ENCODE results near the gene ESAM.

ESAM gene

GRCh38 chr11:124737638-124738305 is 24.3 kb downstream of the ESAM start:
- H3K27me3 ChIP-seq (ENCODE audit: insufficient read depth, low read depth, severe bottlenecking) = no peaks in the 10 kb centered on the region
- H3K36me3 ChIP-seq = no peaks in the 10 kb centered on the region
- H3K27ac ChIP-seq = no peak overlapping the region
- no peak overlapping the region for H3K4me3 ChIP-seq (ENCODE audit: low read depth, low read length)
- TF ChIP-seq CTCF (IDR thresholded peaks at IDR 0.05; ENCODE audit: low read depth, low read length) = no peak
- DNase-seq = no peak
- no peaks in the 10 kb centered on the region for H3K9me3 ChIP-seq (ENCODE audit: severe bottlenecking)

- H3K4me3 ChIP-seq (ENCODE audit: low read depth, low read length) = no peak overlapping the region
- no peak for TF ChIP-seq CTCF (IDR thresholded peaks at IDR 0.05; ENCODE audit: low read depth, low read length)
- H3K36me3 ChIP-seq = no peaks in the 10 kb centered on the region
- no peaks in the 10 kb centered on the region for H3K9me3 ChIP-seq (ENCODE audit: severe bottlenecking)
- peak; percentile 53 for DNase-seq
- H3K27me3 ChIP-seq (ENCODE audit: insufficient read depth, low read depth, severe bottlenecking) = no peaks in the 10 kb centered on the region
- no peak overlapping the region for H3K27ac ChIP-seq
These were observed 25.4 kb downstream of the ESAM start for GRCh38 chr11:124736736-124737135.

GRCh38 chr11:124732230-124732629 is 29.9 kb downstream of the ESAM start:
- Histone ChIP-seq H3K36me3 (no peaks in the 10 kb centered on the region), H3K27ac (no peak overlapping the region), H3K27me3 (ENCODE audit: insufficient read depth, low read depth, severe bottlenecking) (no peaks in the 10 kb centered on the region), H3K9me3 (ENCODE audit: severe bottlenecking) (no peaks in the 10 kb centered on the region), H3K4me3 (ENCODE audit: low read depth, low read length) (no peak overlapping the region)
- no peak for DNase-seq
- no peak for TF ChIP-seq CTCF (IDR thresholded peaks at IDR 0.05; ENCODE audit: low read depth, low read length)

- DNase-seq = no peak
- no peak overlapping the region for H3K4me3 ChIP-seq (ENCODE audit: low read depth, low read length)
- no peak for TF ChIP-seq CTCF (IDR thresholded peaks at IDR 0.05; ENCODE audit: low read depth, low read length)
- H3K36me3 ChIP-seq = no peaks in the 10 kb centered on the region
- no peaks in the 10 kb centered on the region for H3K9me3 ChIP-seq (ENCODE audit: severe bottlenecking)
- no peaks in the 10 kb centered on the region for H3K27me3 ChIP-seq (ENCODE audit: insufficient read depth, low read depth, severe bottlenecking)
- H3K27ac ChIP-seq = no peak overlapping the region
These were observed 32.5 kb downstream of the ESAM start for GRCh38 chr11:124729571-124729970.

- no peak for DNase-seq
- Histone ChIP-seq H3K27ac (no peak overlapping the region), H3K36me3 (no peaks in the 10 kb centered on the region), H3K4me3 (ENCODE audit: low read depth, low read length) (no peak overlapping the region), H3K27me3 (ENCODE audit: insufficient read depth, low read depth, severe bottlenecking) (no peaks in the 10 kb centered on the region), H3K9me3 (ENCODE audit: severe bottlenecking) (no peaks in the 10 kb centered on the region)
- no peak for TF ChIP-seq CTCF (IDR thresholded peaks at IDR 0.05; ENCODE audit: low read depth, low read length)
These were observed 34.0 kb downstream of the ESAM start for GRCh38 chr11:124728134-124728533.

- no peak for DNase-seq
- Histone ChIP-seq H3K4me3 (ENCODE audit: low read depth, low read length) (no peak overlapping the region), H3K27ac (no peak overlapping the region), H3K9me3 (ENCODE audit: severe bottlenecking) (no peaks in the 10 kb centered on the region), H3K27me3 (ENCODE audit: insufficient read depth, low read depth, severe bottlenecking) (no peaks in the 10 kb centered on the region), H3K36me3 (no peaks in the 10 kb centered on the region)
- TF ChIP-seq CTCF (IDR thresholded peaks at IDR 0.05; ENCODE audit: low read depth, low read length) = no peak
These were observed 34.6 kb downstream of the ESAM start for GRCh38 chr11:124727474-124727873.

All from WERI-Rb-1 (cell line).